Measurements from ENCODE around the gene BLTP1. TPM values are rescaled to one million over a fixed set of nuclear protein-coding genes. Genes with fewer than 3 reads are reported as not detected.

The BLTP1 gene
- total and polyA plus RNA-seq, 9 of the 15 experiments (the other 6 are each of a cell fraction or from before 2014, with no cell fraction given): 2.8 to 26.0 (median 13.1) TPM

GRCh38 chr4:122167369-122167768 lies 15.2 kb downstream of the BLTP1 start:
- Histone ChIP-seq H3K4me1 (replicated peaks in 1 of 2; ENCODE audit: control insufficient read depth in 2 of 2, insufficient read depth in 2 of 2, low read length in 2 of 2) (no peaks in the 10 kb centered on the region; a peak in 1 of 5 replicates), H3K36me3 (ENCODE audit: control insufficient read depth, insufficient read depth, low read length) (0 out of 3 replicates have a peak, but pooled peaks cover 2% of the 10 kb centered on the region), H3K4me2 (ENCODE audit: insufficient read depth, low read length) (no peak overlapping the region), H3K9me3 (replicated peaks; ENCODE audit: control insufficient read depth, insufficient read depth, low read depth, low read length) (no peaks in the 10 kb centered on the region), H3K79me2 (ENCODE audit: control insufficient read depth, insufficient read depth, low read length) (no peaks in the 10 kb centered on the region), H3K27ac (ENCODE audit: extremely low read depth, low read depth, low read length) (no peak overlapping the region), H3K4me3 (no peak overlapping the region), H3K9ac (ENCODE audit: insufficient read depth in 1 of 2, low read depth in 2 of 2, low read length in 2 of 2) (no peak overlapping the region), H3K27me3 (ENCODE audit: control insufficient read depth in 2 of 2, insufficient read depth in 2 of 2, low read length in 2 of 2) (no peaks in the 10 kb centered on the region), H4K20me1 (replicated peaks; ENCODE audit: control insufficient read depth, insufficient read depth, low read length) (no peaks in the 10 kb centered on the region), H2AFZ (ENCODE audit: low read depth, low read length) (no peak overlapping the region), H3K9me1 (ENCODE audit: control insufficient read depth, insufficient read depth, low read length) (no peaks in the 10 kb centered on the region)
- CTCF ChIA-PET (ENCODE audit: low intra/inter-chr PET ratio): no interaction called here
- no peak for DNase-seq (ENCODE audit: extremely low read depth in 1 of 4, low spot score in 3 of 4)
- 76% methylated on average over 4 of the region's 4 CpGs for WGBS (ENCODE audit: insufficient coverage, low coverage, missing lambda C conversion rate)
- intact Hi-C loops (cut with micrococcal nuclease): no loop called here
- no peak for FAIRE-seq
- in situ Hi-C loops (cut with MboI): no loop called here
- BruUV-seq (replicated peaks): no TSS peak
- TF ChIP-seq CREB3 (tag; conservative IDR thresholded peaks at IDR 0.05; ENCODE audit: low read depth) (no peak), HSF4 (CRISPR knock-in tag; IDR thresholded peaks at IDR 0.05; ENCODE audit: borderline replicate concordance) (no peak), MECOM (CRISPR knock-in tag; IDR thresholded peaks at IDR 0.05) (no peak), RBM39 (optimal IDR thresholded peaks at IDR 0.05; ENCODE audit: low read depth, low read length) (no peak)
- peak; percentile 66 for ATAC-seq
- POLR2A ChIA-PET: interaction anchor here (1.1 kb wide), 1 partner anchor 10 kb away, joined by 3 read pairs; no protein-coding TSS in a partner anchor

GRCh38 chr4:122170775-122171174 lies 18.6 kb downstream of the BLTP1 start:
- in situ Hi-C loops (cut with MboI): no loop called here
- Histone ChIP-seq H2AFZ (ENCODE audit: low read depth, low read length) (no peak overlapping the region), H3K27ac (ENCODE audit: extremely low read depth, low read depth, low read length) (no peak overlapping the region), H3K9ac (ENCODE audit: insufficient read depth in 1 of 2, low read depth in 2 of 2, low read length in 2 of 2) (no peak overlapping the region), H3K27me3 (ENCODE audit: control insufficient read depth in 2 of 2, insufficient read depth in 2 of 2, low read length in 2 of 2) (no peaks in the 10 kb centered on the region), H3K36me3 (ENCODE audit: control insufficient read depth, insufficient read depth, low read length) (no peaks in the 10 kb centered on the region), H3K4me2 (ENCODE audit: insufficient read depth, low read length) (no peak overlapping the region), H3K79me2 (ENCODE audit: control insufficient read depth, insufficient read depth, low read length) (no peaks in the 10 kb centered on the region), H3K4me3 (no peak overlapping the region), H3K9me3 (replicated peaks; ENCODE audit: control insufficient read depth, insufficient read depth, low read depth, low read length) (no peaks in the 10 kb centered on the region), H3K4me1 (replicated peaks in 1 of 2; ENCODE audit: control insufficient read depth in 2 of 2, insufficient read depth in 2 of 2, low read length in 2 of 2) (no peaks in the 10 kb centered on the region), H4K20me1 (replicated peaks; ENCODE audit: control insufficient read depth, insufficient read depth, low read length) (no peaks in the 10 kb centered on the region), H3K9me1 (ENCODE audit: control insufficient read depth, insufficient read depth, low read length) (no peaks in the 10 kb centered on the region)
- ATAC-seq: no peak
- DNase-seq (ENCODE audit: extremely low read depth in 1 of 4, low spot score in 3 of 4): no peak
- ChIA-PET POLR2A (no interaction called here), CTCF (ENCODE audit: low intra/inter-chr PET ratio) (no interaction called here)
- BruUV-seq (replicated peaks): no TSS peak
- intact Hi-C loops (cut with micrococcal nuclease): no loop called here
- TF ChIP-seq SPI1 (IDR thresholded peaks at IDR 0.05; ENCODE audit: borderline replicate concordance, low read depth, low read length) (peak; percentile 48; the same call in 1 of the 2 replicates), PTRF (tag; IDR thresholded peaks at IDR 0.05) (no peak), ZNF23 (CRISPR knock-in tag; IDR thresholded peaks at IDR 0.05) (no peak), SREBF1 (IDR thresholded peaks at IDR 0.05; ENCODE audit: borderline replicate concordance, low read depth, low read length) (no peak)
- FAIRE-seq: no peak
- 7% methylated on average over 1 of the region's 1 CpG for WGBS (ENCODE audit: insufficient coverage, low coverage, missing lambda C conversion rate)

Measured in K562 (cell line).